ENCODE results near the gene MLNR.

Gene MLNR

DNA sequence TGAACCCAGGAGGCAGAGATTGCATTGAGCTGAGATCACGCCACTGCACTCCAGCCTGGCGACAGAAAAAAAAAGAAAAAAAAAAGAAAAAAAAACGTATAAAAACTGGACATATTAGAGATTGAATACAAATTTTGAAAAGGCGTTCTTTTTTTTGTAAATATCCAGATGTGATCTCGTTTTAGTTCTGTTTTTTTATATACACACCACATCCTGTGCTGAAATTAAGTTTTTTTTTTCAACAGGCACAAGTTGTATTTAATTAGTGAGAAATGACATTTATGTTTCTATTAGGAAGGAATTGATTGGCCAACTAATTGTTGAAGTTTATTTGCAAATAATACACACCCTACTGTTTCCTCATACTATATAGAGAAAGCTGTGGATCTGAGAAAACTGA is 31.2 kb downstream of the MLNR start:
- Histone ChIP-seq H3K27me3 (ENCODE audit: control insufficient read depth, insufficient read depth, low read length) (no peaks in the 10 kb centered on the region), H3K27ac (ENCODE audit: low read depth, low read length) (no peak overlapping the region), H3K9ac (ENCODE audit: low read depth, low read length) (no peak overlapping the region)

DNA sequence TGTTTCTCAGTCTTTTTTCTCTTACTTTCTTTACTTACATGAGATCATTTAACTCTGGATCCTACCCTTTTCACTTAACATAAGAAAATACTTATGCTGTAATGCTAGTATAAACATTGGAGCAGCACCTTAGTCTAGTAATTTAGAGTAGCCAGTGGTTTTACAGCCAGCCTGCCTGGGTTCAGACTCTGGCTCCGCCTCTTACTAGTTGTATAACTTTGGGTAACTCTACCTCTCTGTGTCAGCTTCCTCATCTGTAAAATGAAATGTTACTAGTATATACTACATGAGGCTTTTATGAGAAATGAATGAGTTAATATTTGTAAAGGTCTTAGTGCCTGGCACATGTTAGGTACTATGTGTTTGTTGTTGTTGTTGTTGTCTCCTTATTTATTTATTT is 33.2 kb downstream of the MLNR start:
- H3K4me3 ChIP-seq (ENCODE audit: low read depth, low read length), result no peak overlapping the region
- H3K27me3 ChIP-seq (ENCODE audit: control insufficient read depth, insufficient read depth, low read length), result no peaks in the 10 kb centered on the region
- no peaks in the 10 kb centered on the region for H3K36me3 ChIP-seq (ENCODE audit: control insufficient read depth, insufficient read depth, low read length)
- H3K9me3 ChIP-seq (ENCODE audit: control insufficient read depth, insufficient read depth, low read length), result no peaks in the 10 kb centered on the region
- no peak overlapping the region for H3K27ac ChIP-seq (ENCODE audit: low read depth, low read length)
- H3K9ac ChIP-seq (ENCODE audit: low read depth, low read length), result no peak overlapping the region
- 0 out of 2 replicates have a peak, but pooled peaks cover 3% of the 10 kb centered on the region for H3K4me1 ChIP-seq (ENCODE audit: control insufficient read depth, insufficient read depth, low read length)

More for the DNA sequence above, 31.2 kb downstream of the MLNR start:
- no peaks in the 10 kb centered on the region for H3K36me3 ChIP-seq (ENCODE audit: control insufficient read depth, insufficient read depth, low read length)
- H3K4me3 ChIP-seq (ENCODE audit: low read depth, low read length), result no peak overlapping the region
- H3K4me1 ChIP-seq (ENCODE audit: control insufficient read depth, insufficient read depth, low read length), result 0 out of 2 replicates have a peak, but pooled peaks cover 3% of the 10 kb centered on the region
- no peaks in the 10 kb centered on the region for H3K9me3 ChIP-seq (ENCODE audit: control insufficient read depth, insufficient read depth, low read length)

DNA sequence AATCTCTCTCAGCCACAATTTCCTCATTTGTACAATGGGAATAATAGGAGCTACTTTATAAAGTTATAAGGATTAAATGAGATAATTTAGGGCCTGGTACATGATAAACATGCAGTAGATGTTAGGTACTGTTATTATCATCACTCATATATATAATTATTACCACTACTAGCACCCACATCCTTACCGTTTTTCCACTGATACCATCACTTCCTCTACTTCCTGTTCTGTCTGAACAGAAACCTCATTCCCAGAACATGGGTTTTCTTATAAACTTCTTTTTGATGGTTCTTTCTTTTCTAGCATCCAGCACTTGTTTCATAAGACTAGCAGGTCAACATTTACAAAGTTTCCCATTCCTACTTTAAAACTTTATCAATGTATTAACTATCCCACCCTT is 33.9 kb downstream of the MLNR start:
- no peaks in the 10 kb centered on the region for H3K36me3 ChIP-seq (ENCODE audit: control insufficient read depth, insufficient read depth, low read length)
- no peak overlapping the region for H3K27ac ChIP-seq (ENCODE audit: low read depth, low read length)
- H3K9ac ChIP-seq (ENCODE audit: low read depth, low read length), result no peak overlapping the region
- H3K4me1 ChIP-seq (ENCODE audit: control insufficient read depth, insufficient read depth, low read length), result no peaks in the 10 kb centered on the region
- H3K9me3 ChIP-seq (ENCODE audit: control insufficient read depth, insufficient read depth, low read length), result no peaks in the 10 kb centered on the region
- H3K27me3 ChIP-seq (ENCODE audit: control insufficient read depth, insufficient read depth, low read length), result no peaks in the 10 kb centered on the region
- no peak overlapping the region for H3K4me3 ChIP-seq (ENCODE audit: low read depth, low read length)

DNA sequence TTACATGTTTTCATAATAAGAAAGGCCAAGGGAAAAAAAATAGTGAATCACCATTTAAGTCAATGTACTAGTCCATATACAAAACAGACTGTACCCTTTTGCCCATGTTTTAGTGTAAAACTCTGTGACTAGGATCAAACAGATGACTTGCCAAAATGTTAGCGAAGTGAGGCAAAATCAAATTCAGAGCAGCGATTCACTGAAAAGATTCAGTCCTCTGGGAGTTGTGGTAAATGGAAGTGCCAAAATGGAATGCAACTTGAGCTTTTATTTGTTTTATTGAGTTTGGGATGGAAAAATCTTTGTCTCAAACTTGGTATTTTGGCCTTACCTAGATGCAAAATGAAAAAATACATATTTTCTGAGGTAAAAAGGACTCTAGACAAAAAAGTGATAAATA is 36.7 kb downstream of the MLNR start:
- Histone ChIP-seq H3K9ac (ENCODE audit: low read depth, low read length) (no peak overlapping the region), H3K4me3 (ENCODE audit: low read depth, low read length) (no peak overlapping the region), H3K36me3 (ENCODE audit: control insufficient read depth, insufficient read depth, low read length) (peaks cover 3% of the 10 kb centered on the region; the same call in 1 of the 2 replicates), H3K9me3 (ENCODE audit: control insufficient read depth, insufficient read depth, low read length) (no peaks in the 10 kb centered on the region), H3K27me3 (ENCODE audit: control insufficient read depth, insufficient read depth, low read length) (no peaks in the 10 kb centered on the region), H3K27ac (ENCODE audit: low read depth, low read length) (no peak overlapping the region), H3K4me1 (ENCODE audit: control insufficient read depth, insufficient read depth, low read length) (no peaks in the 10 kb centered on the region)

DNA sequence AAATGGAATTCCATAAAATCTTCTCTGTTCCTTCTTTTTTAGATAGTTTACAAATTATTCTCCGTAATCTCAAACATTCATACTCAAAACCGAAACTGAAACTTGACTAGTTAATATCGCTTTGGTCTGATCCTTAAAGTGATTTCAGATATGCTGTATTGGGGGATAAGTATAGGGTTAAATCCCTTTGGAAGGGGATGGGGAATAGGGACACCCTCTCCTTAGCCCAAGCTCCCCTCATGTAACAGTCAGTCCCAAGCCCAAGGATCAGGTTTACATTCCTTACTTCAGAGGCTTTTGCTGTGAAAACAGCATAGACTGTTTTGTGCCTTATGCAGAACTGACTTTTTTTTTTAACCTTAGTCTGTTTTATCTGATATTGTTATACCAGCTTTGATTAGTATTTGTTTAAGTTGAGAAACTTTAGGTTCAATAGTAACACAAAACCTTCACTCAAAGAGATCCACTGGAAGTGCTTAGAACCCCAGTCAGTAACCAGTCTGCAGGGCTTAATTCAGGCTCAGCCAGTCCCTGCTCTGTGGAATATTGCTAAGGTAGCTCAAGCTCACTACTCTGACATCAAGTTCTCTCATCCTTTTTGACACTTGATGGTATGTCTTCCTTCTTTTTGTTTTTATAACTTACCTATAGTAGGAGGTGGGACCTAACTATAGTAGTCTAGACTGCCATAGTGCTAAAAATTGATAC is 38.1 kb downstream of the MLNR start:
- no peak overlapping the region for H3K4me3 ChIP-seq (ENCODE audit: low read depth, low read length)
- H3K9ac ChIP-seq (ENCODE audit: low read depth, low read length), result no peak overlapping the region
- H3K36me3 ChIP-seq (ENCODE audit: control insufficient read depth, insufficient read depth, low read length), result peaks cover 3% of the 10 kb centered on the region; the same call in 1 of the 2 replicates
- H3K9me3 ChIP-seq (ENCODE audit: control insufficient read depth, insufficient read depth, low read length), result no peaks in the 10 kb centered on the region
- H3K27ac ChIP-seq (ENCODE audit: low read depth, low read length), result no peak overlapping the region
- peaks cover 5% of the 10 kb centered on the region for H3K4me1 ChIP-seq (ENCODE audit: control insufficient read depth, insufficient read depth, low read length)
- no peaks in the 10 kb centered on the region for H3K27me3 ChIP-seq (ENCODE audit: control insufficient read depth, insufficient read depth, low read length)

DNA sequence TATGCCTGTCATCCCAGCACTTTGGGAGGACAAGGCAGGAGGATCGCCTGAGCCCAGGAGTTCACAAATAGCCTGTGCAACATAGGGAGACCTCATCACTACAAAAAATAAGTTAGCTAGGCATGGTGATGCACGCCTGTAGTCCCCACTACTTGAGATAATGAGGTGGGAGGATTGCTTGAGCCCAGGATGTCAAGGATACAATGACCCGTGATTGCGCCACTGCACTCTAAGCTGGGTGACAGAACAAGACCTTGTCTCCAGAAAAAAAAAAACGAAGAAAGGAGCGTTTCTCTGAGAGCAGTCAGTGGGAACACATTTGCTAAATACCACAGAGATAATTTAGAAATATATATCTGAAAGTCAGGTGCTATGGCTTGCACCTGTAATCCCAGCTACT is 39.4 kb downstream of the MLNR start:
- H3K4me3 ChIP-seq (ENCODE audit: low read depth, low read length), result no peak overlapping the region
- no peak overlapping the region for H3K27ac ChIP-seq (ENCODE audit: low read depth, low read length)
- no peaks in the 10 kb centered on the region for H3K9me3 ChIP-seq (ENCODE audit: control insufficient read depth, insufficient read depth, low read length)
- peaks cover 3% of the 10 kb centered on the region; the same call in 1 of the 2 replicates for H3K36me3 ChIP-seq (ENCODE audit: control insufficient read depth, insufficient read depth, low read length)
- H3K9ac ChIP-seq (ENCODE audit: low read depth, low read length), result no peak overlapping the region
- H3K4me1 ChIP-seq (ENCODE audit: control insufficient read depth, insufficient read depth, low read length), result peaks cover 15% of the 10 kb centered on the region
- no peaks in the 10 kb centered on the region for H3K27me3 ChIP-seq (ENCODE audit: control insufficient read depth, insufficient read depth, low read length)

DNA sequence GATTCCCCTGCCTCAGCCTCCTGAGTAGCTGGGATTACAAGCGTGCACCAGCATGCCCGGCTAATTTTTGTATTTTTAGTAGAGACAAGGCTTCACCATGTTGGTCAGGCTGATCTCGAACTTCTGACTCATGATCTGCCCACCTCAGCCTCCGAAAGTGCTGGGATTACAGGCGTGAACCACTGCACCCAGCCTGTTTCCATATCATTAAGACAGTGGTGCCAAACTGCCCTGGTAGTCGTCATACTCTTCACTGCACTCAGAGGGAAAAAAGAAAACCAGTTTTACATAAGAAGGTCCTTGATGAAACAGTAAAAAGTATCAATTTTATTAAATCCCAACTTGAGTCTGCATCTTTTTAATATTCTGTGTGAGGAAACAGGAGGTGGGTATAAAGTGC is 42.5 kb downstream of the MLNR start:
- H3K36me3 ChIP-seq (ENCODE audit: control insufficient read depth, insufficient read depth, low read length), result peaks cover 3% of the 10 kb centered on the region; the same call in 1 of the 2 replicates
- H3K4me3 ChIP-seq (ENCODE audit: low read depth, low read length), result no peak overlapping the region
- H3K27ac ChIP-seq (ENCODE audit: low read depth, low read length), result no peak overlapping the region
- no peaks in the 10 kb centered on the region for H3K9me3 ChIP-seq (ENCODE audit: control insufficient read depth, insufficient read depth, low read length)
- H3K27me3 ChIP-seq (ENCODE audit: control insufficient read depth, insufficient read depth, low read length), result no peaks in the 10 kb centered on the region
- H3K9ac ChIP-seq (ENCODE audit: low read depth, low read length), result no peak overlapping the region
- peaks cover 15% of the 10 kb centered on the region for H3K4me1 ChIP-seq (ENCODE audit: control insufficient read depth, insufficient read depth, low read length)

DNA sequence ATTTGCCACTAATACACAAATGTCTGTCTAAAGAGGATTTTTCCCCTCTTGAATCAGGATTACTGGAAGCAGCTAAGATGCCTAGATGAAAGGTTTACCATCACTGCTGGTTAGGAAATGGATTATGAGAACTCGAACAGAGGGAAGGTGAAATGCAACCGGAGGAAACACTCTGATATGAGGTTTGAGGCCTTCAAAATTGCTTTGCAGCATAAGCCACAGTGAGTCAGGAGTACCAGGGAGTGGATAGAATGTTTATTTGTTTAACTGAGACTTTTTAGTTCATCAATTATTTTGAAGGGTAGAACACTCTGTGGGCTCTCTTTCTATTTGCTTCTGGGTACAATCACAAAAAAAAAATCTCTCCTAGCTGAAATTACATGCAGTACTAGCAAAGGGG is 45.7 kb downstream of the MLNR start:
- H3K9me3 ChIP-seq (ENCODE audit: control insufficient read depth, insufficient read depth, low read length), result no peaks in the 10 kb centered on the region
- no peaks in the 10 kb centered on the region for H3K27me3 ChIP-seq (ENCODE audit: control insufficient read depth, insufficient read depth, low read length)
- peaks cover 15% of the 10 kb centered on the region for H3K4me1 ChIP-seq (ENCODE audit: control insufficient read depth, insufficient read depth, low read length)
- H3K9ac ChIP-seq (ENCODE audit: low read depth, low read length), result no peak overlapping the region
- no peak overlapping the region for H3K4me3 ChIP-seq (ENCODE audit: low read depth, low read length)
- H3K27ac ChIP-seq (ENCODE audit: low read depth, low read length), result no peak overlapping the region
- no peaks in the 10 kb centered on the region for H3K36me3 ChIP-seq (ENCODE audit: control insufficient read depth, insufficient read depth, low read length)

DNA sequence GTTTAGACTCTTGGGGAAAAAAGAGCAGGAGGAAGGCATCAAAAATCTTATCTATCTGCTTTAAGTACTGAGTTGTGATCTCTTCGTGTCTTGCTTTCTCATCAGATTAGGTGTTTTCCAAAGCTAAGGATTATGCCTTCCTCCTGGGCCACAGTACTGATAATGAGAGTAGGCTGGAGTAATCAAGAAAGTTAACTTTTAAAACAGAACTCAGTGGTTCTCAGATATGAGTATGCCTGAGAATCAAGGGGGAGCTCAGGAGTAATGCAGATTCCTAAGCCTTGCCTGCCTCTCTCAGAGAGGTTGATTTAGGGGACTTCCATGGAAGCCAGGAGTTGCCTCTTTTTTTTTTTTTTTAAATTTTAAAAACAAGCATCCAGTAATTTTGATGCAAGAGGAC is 51.1 kb downstream of the MLNR start:
- Histone ChIP-seq H3K36me3 (ENCODE audit: control insufficient read depth, insufficient read depth, low read length) (no peaks in the 10 kb centered on the region), H3K4me1 (ENCODE audit: control insufficient read depth, insufficient read depth, low read length) (no peaks in the 10 kb centered on the region), H3K4me3 (ENCODE audit: low read depth, low read length) (no peak overlapping the region), H3K9me3 (ENCODE audit: control insufficient read depth, insufficient read depth, low read length) (no peaks in the 10 kb centered on the region), H3K9ac (ENCODE audit: low read depth, low read length) (no peak overlapping the region), H3K27me3 (ENCODE audit: control insufficient read depth, insufficient read depth, low read length) (no peaks in the 10 kb centered on the region), H3K27ac (ENCODE audit: low read depth, low read length) (no peak overlapping the region)

Measured in HUES48 (cell line).